ENCODE results near the gene RCOR2.

RCOR2 gene

DNA sequence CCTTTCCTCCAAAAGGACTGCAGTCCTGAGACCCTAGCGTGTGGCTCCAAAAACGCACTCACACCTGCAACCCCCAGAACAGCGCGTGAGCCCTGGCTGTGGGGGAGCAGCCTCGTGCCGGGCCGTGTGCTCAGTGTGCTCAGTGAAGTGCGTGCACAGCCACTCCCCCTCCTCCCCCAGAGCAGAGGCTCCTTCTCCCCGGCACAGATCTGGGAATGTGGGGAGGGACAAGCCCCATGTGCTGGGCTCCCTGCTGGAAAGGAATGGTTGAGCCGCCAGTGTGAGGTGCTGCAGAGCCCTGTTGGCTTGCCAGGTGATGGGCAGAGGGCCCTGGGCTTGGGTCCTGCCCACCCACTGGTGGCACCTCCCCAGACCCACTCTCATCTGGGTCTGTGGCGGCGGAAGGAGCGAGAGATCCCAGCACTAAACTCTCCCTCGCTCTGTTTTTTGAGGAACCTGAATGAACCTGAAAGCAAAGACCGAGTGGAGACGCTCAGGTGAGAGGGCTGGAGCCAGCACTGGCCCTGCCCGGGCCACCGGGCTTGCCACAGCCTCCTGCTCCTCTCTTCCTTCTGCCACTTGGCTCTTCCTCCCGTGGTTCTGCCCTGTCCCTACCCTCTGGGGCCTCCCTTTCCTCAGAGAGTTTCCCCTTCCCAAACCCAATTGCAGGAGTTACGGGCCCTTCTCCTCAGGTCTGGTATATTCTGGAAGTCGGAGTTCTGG, 9.0 kb downstream of the RCOR2 start:
- DNase-seq (ENCODE audit: low read depth in 2 of 2, low spot score in 1 of 2) = no peak

DNA sequence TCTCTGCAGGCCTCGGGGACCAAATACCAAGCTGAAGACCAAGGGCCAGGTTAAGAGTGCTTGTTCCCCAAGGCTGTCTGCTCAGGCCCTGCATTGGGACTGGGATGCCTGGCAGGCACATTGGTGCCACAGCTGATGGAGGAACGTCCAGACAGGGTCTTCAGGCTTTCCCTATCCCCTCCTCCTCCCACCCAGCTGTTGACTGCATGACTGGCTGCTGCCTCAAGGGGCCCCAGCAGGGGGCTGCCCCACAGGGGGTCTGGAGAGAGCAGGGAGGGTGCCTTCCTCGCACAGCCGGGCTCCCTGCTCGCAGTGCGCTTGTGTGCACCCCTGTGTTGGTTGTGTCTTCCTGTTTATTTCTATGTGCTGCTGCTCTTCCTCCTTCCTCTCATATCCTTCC, 9.9 kb downstream of the RCOR2 start:
- no peak for DNase-seq (ENCODE audit: low read depth in 2 of 2, low spot score in 1 of 2)

DNA sequence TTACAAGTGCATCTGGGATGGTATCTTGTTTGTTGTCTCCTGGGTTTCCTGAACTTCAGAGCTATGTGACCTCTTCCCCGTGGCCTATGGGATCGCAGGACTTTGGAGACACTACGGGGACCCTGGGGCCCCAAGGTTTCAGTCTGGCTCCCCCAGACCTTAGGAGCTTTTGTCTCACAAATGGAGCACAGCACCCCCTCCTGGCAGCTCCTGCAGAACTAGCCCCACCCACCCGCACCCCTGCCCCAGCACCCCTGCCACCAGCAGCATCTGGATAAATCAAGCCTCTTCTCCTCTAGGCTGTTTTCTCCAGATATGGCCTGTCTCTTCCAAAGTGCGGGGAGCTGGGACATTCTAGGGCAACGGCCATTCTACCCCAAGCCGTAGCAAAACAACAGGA, 10.4 kb downstream of the RCOR2 start:
- no peak for DNase-seq (ENCODE audit: low read depth in 2 of 2, low spot score in 1 of 2)

DNA sequence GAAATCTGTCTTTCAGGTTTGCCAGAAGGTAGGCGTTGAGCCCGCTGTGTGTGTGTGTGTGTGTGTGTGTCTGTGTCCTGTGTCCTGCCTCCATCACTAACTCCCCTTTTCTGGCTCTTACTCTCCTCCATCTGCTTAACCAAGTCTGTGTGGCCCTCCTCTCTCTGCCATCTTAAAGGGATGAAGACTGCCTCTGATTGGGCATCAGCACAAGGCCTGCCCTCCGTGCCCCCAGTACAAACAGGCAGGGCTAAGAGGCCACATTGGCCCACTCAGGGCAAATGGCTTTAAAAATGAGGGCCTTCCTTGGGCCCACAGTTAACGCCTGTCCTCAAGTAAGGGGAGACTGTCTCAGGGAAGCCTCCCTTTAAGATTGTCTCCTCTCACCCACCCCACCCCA, 10.9 kb downstream of the RCOR2 start:
- no peak for DNase-seq (ENCODE audit: low read depth in 2 of 2, low spot score in 1 of 2)

GRCh38 chr11:63905179-63905578, 11.8 kb downstream of the RCOR2 start:
- no peak for DNase-seq (ENCODE audit: low read depth in 2 of 2, low spot score in 1 of 2)

- DNase-seq (ENCODE audit: low read depth in 2 of 2, low spot score in 1 of 2) = no peak
Observed at GRCh38 chr11:63904743-63905142, 12.2 kb downstream of the RCOR2 start.

DNA sequence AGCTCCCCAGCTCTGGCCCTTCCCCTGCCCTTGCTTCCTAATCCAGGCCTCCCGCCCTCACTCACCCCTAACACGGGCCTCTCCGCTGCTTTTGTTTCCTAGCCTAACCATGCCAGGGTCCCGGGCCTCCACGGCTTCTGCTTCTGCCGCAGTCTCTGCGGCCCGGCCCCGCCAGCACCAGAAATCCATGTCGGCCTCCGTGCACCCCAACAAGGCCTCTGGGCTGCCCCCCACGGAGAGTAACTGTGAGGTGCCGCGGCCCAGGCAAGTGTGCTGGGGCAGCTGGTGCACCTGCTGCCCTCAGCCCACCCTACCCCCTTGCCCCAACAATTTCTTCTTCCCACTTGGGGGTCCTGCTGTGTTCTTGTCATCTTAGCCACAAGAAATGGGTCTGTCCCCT, 13.1 kb downstream of the RCOR2 start:
- no peak for DNase-seq (ENCODE audit: low read depth in 2 of 2, low spot score in 1 of 2)

- no peak for DNase-seq (ENCODE audit: low read depth in 2 of 2, low spot score in 1 of 2)
Observed at GRCh38 chr11:63901660-63902059, 15.3 kb downstream of the RCOR2 start.

DNA sequence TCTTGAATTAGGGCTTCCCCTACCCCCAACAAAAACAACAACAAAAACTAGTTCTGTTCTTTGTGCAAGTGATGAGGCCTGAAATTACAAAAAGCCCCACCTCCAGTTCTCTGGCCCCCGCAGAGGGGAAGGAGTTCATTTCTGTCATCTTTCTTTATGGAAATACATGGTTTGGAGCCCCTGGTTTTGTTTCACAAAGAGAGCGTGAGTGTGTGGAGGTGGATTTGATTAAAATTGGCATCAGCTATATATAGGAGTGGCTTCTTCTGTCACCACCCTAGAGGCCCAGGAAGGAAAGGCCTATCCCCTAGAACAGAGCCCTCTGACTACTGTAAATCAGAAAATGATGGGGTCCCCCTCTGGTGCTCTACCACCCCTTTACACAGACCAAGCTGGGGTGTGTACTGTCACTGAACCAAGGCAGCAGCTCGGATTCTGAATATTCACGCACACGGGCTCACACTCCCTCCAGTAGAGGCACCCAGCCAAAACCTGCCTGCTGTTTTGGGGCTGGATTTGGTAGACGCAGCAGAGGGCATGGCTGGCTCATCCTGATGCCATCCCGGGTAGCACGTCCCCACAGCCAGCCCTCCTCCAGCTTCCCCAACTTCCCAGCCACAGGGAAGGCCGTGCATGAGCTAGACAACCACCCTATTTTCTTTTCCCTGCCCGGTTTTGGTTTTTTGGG, 19.4 kb downstream of the RCOR2 start:
- no peak for DNase-seq (ENCODE audit: low read depth in 2 of 2, low spot score in 1 of 2)

GRCh38 chr11:63896071-63896470, 20.9 kb downstream of the RCOR2 start:
- DNase-seq (ENCODE audit: low read depth in 2 of 2, low spot score in 1 of 2) = no peak

DNA sequence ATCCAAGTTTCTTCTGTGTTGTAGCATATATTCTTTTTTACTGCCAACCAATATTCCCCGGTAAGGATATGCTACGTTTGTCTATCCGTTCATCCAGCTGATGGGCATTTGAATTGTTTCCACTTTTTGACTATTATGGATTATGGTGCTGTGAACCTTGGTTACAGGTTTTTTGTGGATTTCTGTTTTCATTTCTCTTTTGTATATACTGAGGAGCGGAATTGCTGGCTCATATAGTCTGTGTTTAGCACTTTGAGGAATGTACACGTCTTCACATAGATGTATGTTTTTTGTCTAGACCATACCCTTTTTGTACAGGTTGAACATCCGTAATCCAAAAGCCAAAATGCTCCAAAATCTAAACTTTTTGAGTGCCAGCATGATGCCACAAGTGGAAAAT, 23.6 kb downstream of the RCOR2 start:
- no peak for DNase-seq (ENCODE audit: low read depth in 2 of 2, low spot score in 1 of 2)

DNA sequence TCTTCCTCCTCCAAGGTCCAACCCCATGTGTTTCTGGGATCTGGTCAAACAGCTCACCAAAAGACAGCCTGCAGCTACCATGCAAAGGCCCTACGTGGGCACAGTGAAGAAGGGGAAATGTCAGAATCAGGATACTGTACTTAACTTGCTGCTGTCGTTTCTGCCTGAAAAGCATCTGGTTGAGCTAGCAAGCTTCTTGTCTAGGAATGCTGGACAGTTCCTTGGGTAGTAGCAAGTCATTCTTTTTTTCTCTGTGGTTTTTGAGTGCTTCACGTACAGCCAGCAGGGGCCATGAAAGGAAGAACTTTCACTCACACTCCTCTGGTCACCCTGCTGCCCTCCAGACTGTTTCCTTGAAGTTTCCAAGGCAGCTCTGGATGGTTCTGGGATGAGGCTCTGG, 24.7 kb downstream of the RCOR2 start:
- no peak for DNase-seq (ENCODE audit: low read depth in 2 of 2, low spot score in 1 of 2)

GRCh38 chr11:63890368-63890767, 26.6 kb downstream of the RCOR2 start:
- DNase-seq (ENCODE audit: low read depth in 2 of 2, low spot score in 1 of 2) = no peak

- no peak for DNase-seq (ENCODE audit: low read depth in 2 of 2, low spot score in 1 of 2)
Observed at GRCh38 chr11:63889344-63889743, 27.6 kb downstream of the RCOR2 start.

GRCh38 chr11:63888170-63889086, 28.5 kb downstream of the RCOR2 start:
- peak; percentile 38 to 40 for DNase-seq (ENCODE audit: low read depth in 2 of 2, low spot score in 1 of 2)

- DNase-seq (ENCODE audit: low read depth in 2 of 2, low spot score in 1 of 2) = no peak
Observed at GRCh38 chr11:63887386-63887999, 29.5 kb downstream of the RCOR2 start.

- no peak for DNase-seq (ENCODE audit: low read depth in 2 of 2, low spot score in 1 of 2)
Observed at GRCh38 chr11:63884196-63884932, 32.6 kb downstream of the RCOR2 start.

DNA sequence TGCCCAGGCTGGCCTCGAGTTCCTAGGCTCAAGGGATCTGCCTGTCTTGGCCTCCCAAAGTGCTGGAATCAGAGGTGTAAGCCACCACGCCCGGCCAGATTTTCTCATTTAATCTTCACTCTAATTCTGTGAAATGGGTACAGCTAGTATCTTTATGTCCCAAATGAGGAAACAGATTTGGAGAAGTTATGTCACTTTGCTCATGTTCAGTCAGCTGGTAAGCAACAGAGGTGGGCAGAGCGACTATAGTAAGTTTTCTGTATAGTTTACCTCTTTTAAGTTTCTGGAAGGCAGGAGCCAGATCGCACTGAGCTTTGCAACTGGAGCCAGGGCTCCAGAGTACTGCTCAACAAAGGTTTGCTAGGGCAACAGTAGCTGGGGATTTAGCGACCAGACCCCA, 33.2 kb downstream of the RCOR2 start:
- DNase-seq (ENCODE audit: low read depth in 2 of 2, low spot score in 1 of 2) = no peak

DNA sequence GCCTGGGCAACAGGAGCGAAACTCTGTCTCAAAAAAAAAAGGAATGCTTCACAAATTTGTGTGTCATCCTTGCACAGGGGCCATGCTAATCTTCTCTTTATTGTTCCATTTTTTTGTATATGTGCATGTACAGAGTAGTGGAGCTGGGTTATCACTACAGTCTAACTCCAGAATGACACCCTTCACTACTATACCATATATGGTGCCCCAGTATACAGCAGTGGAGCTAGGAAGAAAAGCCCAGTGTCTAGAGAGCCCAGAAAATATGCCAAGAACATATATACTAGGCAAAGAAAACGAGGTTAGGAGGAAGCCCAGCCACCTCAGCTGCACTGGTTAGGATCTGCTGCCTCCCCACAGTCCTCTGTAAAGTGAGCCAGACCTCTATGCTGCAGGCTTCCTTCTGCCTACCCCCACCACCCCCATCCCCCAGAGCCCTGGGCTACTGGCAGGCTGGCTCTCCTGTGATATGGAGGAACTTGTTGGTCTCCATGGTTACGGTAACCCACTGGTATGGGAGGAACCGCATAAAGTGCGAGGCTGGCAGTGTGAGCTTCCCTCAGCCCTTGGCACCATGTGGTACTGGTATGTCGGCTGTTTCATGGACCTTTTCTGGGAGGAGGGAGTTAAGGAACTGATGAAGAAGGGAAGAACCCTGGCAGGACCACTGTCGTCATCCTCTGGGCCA, 34.3 kb downstream of the RCOR2 start:
- no peak for DNase-seq (ENCODE audit: low read depth in 2 of 2, low spot score in 1 of 2)

GRCh38 chr11:63880403-63880790, 36.6 kb downstream of the RCOR2 start:
- DNase-seq (ENCODE audit: low read depth in 2 of 2, low spot score in 1 of 2) = no peak
